IMR-90 (cell line): ENCODE results near the gene RIPOR2. TPM values are rescaled to one million over a fixed set of nuclear protein-coding genes. Genes with fewer than 3 reads are reported as not detected.
A peak's percentile ranks its signal among the peaks of the same experiment; 100 is the strongest.

Experiments
- ATAC-seq: fragments of 200-7000 bp; cut with Tn5 transposase; 2 replicates; pipeline ENCODE4 v1.9.1; 2020; ENCODE audit warnings: low read depth, mild to moderate bottlenecking, moderate library complexity
- BruUV-seq: library from RNA; stranded (reverse); fragments of 400-500 nt; replicated peaks from 2 replicates; lab custom pipeline; 2021; lab: Mats Ljungman, UMichigan
- CTCF ChIA-PET: fragments of 300-600 bp; formaldehyde crosslinking; extraction: SDS; loops from one replicate; lab custom pipeline; 2021; ENCODE audit warnings: antibody characterized with exemption; lab: Yijun Ruan, JAX
- POLR2A ChIA-PET: fragments of 300-600 bp; sonication (Branson Sonifier 250); formaldehyde crosslinking; loops from one replicate; lab custom pipeline; 2022; ENCODE audit warnings: antibody characterized with exemption; ENCODE audit not compliant: unreplicated experiment; lab: Charles Lee
- DNase-seq: peaks from one replicate; pipeline ENCODE4 v3.0.0; 2013
- H2AFZ ChIP-seq: replicated peaks from 2 replicates; pipeline ENCODE3; 2013; ENCODE audit warnings: low read length, mild to moderate bottlenecking; ENCODE audit not compliant: poor library complexity
- H2AK5ac ChIP-seq: 2 replicates; pipeline ENCODE4 v1.6.1; 2013; ENCODE audit warnings: low read depth, low read length, inconsistent platforms
- H2AK9ac ChIP-seq: replicated peaks from 2 replicates; pipeline ENCODE3; 2013; ENCODE audit warnings: mild to moderate bottlenecking, low read depth, low read length, moderate library complexity; ENCODE audit not compliant: poor library complexity
- H2BK120ac ChIP-seq: 2 replicates; pipeline ENCODE4 v1.6.1; 2013; ENCODE audit warnings: low read depth, low read length, inconsistent platforms
- H2BK15ac ChIP-seq: 3 replicates; pipeline ENCODE4 v1.6.1; 2013; ENCODE audit warnings: low read depth, low read length, inconsistent platforms
- H2BK20ac ChIP-seq: 2 replicates; pipeline ENCODE4 v1.6.1; 2013; ENCODE audit warnings: low read depth, mild to moderate bottlenecking, inconsistent platforms, low read length, moderate library complexity
- H2BK5ac ChIP-seq: 2 replicates; pipeline ENCODE4 v1.6.1; 2013; ENCODE audit warnings: mild to moderate bottlenecking, low read depth, low read length, inconsistent platforms; ENCODE audit not compliant: poor library complexity, severe bottlenecking
- H3K14ac ChIP-seq: replicated peaks from 2 replicates; pipeline ENCODE4 v1.6.1; 2013; ENCODE audit warnings: low read depth, low read length, inconsistent platforms
- H3K18ac ChIP-seq: 2 replicates; pipeline ENCODE4 v1.6.1; 2013; ENCODE audit warnings: low read depth, low read length, control low read depth
- H3K23ac ChIP-seq: 2 replicates; pipeline ENCODE4 v1.6.1; 2013; ENCODE audit warnings: low read depth, low read length, inconsistent platforms
- H3K27ac ChIP-seq: 2 replicates; pipeline ENCODE4 v1.5.1; 2013; ENCODE audit warnings: mild to moderate bottlenecking, control low read depth, low read length; ENCODE audit not compliant: insufficient read depth
- H3K27me3 ChIP-seq: 2 replicates; pipeline ENCODE4 v1.6.1; 2013; ENCODE audit warnings: low read length; ENCODE audit not compliant: control insufficient read depth, insufficient read depth
- H3K36me3 ChIP-seq: 2 replicates; pipeline ENCODE4 v1.6.1; 2013; ENCODE audit warnings: low read length, mixed read lengths; ENCODE audit not compliant: control insufficient read depth, insufficient read depth
- H3K4ac ChIP-seq: 2 replicates; pipeline ENCODE4 v1.6.1; 2013; ENCODE audit warnings: low read depth, low read length, inconsistent platforms
- H3K4me1 ChIP-seq: 2 replicates; pipeline ENCODE4 v1.6.1; 2013; ENCODE audit warnings: low read length, mixed read lengths; ENCODE audit not compliant: control insufficient read depth, insufficient read depth
- H3K4me2 ChIP-seq: 2 replicates; pipeline ENCODE4 v1.6.1; 2013; ENCODE audit warnings: low read depth, mild to moderate bottlenecking, control low read depth, low read length, moderate library complexity
- H3K4me3 ChIP-seq: 2 replicates; pipeline ENCODE4 v1.5.1; 2013; ENCODE audit warnings: low read depth, mild to moderate bottlenecking, control low read depth, low read length, moderate library complexity; ENCODE audit not compliant: insufficient read depth
- H3K56ac ChIP-seq: 2 replicates; pipeline ENCODE4 v1.6.1; 2013; ENCODE audit warnings: low read length, inconsistent platforms; ENCODE audit not compliant: insufficient read depth; ENCODE audit errors: extremely low read depth
- H3K79me1 ChIP-seq, 2 experiments: 2 replicates each; pipeline ENCODE4 v1.6.1; 2013; ENCODE audit warnings: low read length in 2 of 2, inconsistent platforms in 1 of 2, low read depth in 1 of 2
- H3K9ac ChIP-seq: 2 replicates; pipeline ENCODE4 v1.6.1; 2013; ENCODE audit warnings: low read depth, low read length, control low read depth
- H3K9me1 ChIP-seq: 2 replicates; pipeline ENCODE4 v1.6.1; 2013; ENCODE audit warnings: low read length, inconsistent platforms; ENCODE audit not compliant: insufficient read depth
- H3K9me3 ChIP-seq: 2 replicates; pipeline ENCODE4 v1.6.1; 2013; ENCODE audit warnings: low read length; ENCODE audit not compliant: control insufficient read depth, insufficient read depth
- H4K20me1 ChIP-seq: 2 replicates; pipeline ENCODE4 v1.6.1; 2013; ENCODE audit warnings: low read length, inconsistent platforms; ENCODE audit not compliant: insufficient read depth
- H4K5ac ChIP-seq: 2 replicates; pipeline ENCODE4 v1.6.1; 2013; ENCODE audit warnings: mild to moderate bottlenecking, low read depth, low read length, control low read depth
- H4K8ac ChIP-seq, 2 experiments: 2 replicates each; pipeline ENCODE4 v1.6.1; 2013; ENCODE audit warnings: low read depth in 2 of 2, low read length in 2 of 2, control low read depth in 1 of 2, inconsistent platforms in 1 of 2
- H4K91ac ChIP-seq: 2 replicates; pipeline ENCODE4 v1.6.1; 2013; ENCODE audit warnings: low read depth, low read length, inconsistent platforms; ENCODE audit not compliant: insufficient read depth
- MAFK ChIP-seq: IDR thresholded peaks from 2 replicates; pipeline ENCODE4 v1.6.1; 2012; ENCODE audit warnings: low read depth, low read length, improper control_type of control experiment
- MXI1 ChIP-seq: IDR thresholded peaks from 2 replicates; pipeline ENCODE4 v1.6.1; 2012; ENCODE audit warnings: low read depth, mild to moderate bottlenecking, low read length, moderate library complexity, borderline replicate concordance
- WGBS, 2 experiments: methylation state at CpG; one replicate each; pipeline versions ENCODE4 v1.1.5 to v1.1.7; 2013; ENCODE audit warnings: missing lambda C conversion rate in 2 of 2; ENCODE audit not compliant: insufficient read length in 1 of 2; ENCODE audit errors: extremely low coverage in 2 of 2; 5-methylcytosine and 5-hydroxymethylcytosine counted together
- dilution Hi-C: fragments of 300-500 bp; cut with HindIII; formaldehyde crosslinking; loops from one replicate; pipeline ENCODE4 v1.14.3; 2018; ENCODE audit warnings: low sequenced_read_pairs; ENCODE audit not compliant: unreplicated experiment
- in situ Hi-C: fragments of 300-500 bp; cut with MboI; formaldehyde crosslinking; loops from 3 replicates; pipeline ENCODE4 v1.14.3; 2019; ENCODE audit warnings: low sequenced_read_pairs, inconsistent platforms, mixed read lengths
- intact Hi-C: fragments of 100-400 bp; cut with micrococcal nuclease; formaldehyde crosslinking; loops from 2 replicates; pipeline ENCODE4 v1.10.0; 2022
- polyA plus RNA-seq, 3 experiments: library from polyadenylated mRNA; depleted of rRNA; stranded (reverse); fragments of >200 nt; gene quantifications; 2 replicates each; pipeline ENCODE4 v1.2.3, GENCODE V29; 2012; ENCODE audit warnings: low replicate concordance in 1 of 3
- total RNA-seq: library from RNA; depleted of rRNA; stranded (reverse); fragments of >200 nt; gene quantifications from 2 replicates; pipeline ENCODE4 v1.2.3, GENCODE V29; 2012

The RIPOR2 gene
- total and polyA plus RNA-seq, 2 of the 4 experiments (the other 2 are of a cell fraction): 1.1 to 1.2 TPM

GRCh38 chr6:24972311-24972958 is 36.7 kb upstream of the RIPOR2 start:
- Histone ChIP-seq H2BK120ac (no peak overlapping the region), H3K4me1 (no peaks in the 10 kb centered on the region), H3K4ac (no peak overlapping the region), H3K79me1 (no peaks in the 10 kb centered on the region), H3K27ac (no peak overlapping the region), H3K9me1 (no peaks in the 10 kb centered on the region; the same call in 1 of the 2 replicates), H4K20me1 (no peaks in the 10 kb centered on the region), H2BK15ac (no peak overlapping the region), H2AFZ (no peak overlapping the region), H3K27me3 (no peaks in the 10 kb centered on the region), H3K18ac (no peak overlapping the region), H3K4me3 (no peak overlapping the region), H3K9me3 (no peaks in the 10 kb centered on the region), H2BK5ac (no peak overlapping the region), H4K8ac (no peak overlapping the region), H3K23ac (no peak overlapping the region), H4K5ac (no peak overlapping the region), H4K91ac (no peak overlapping the region), H2AK5ac (no peak overlapping the region), H3K14ac (no peak overlapping the region), H2AK9ac (no peak overlapping the region), H3K9ac (no peak overlapping the region), H3K56ac (no peak overlapping the region), H3K36me3 (no peaks in the 10 kb centered on the region), H3K4me2 (no peak overlapping the region), H2BK20ac (no peak overlapping the region)
- in situ Hi-C loops (no loop called here), dilution Hi-C loops (no loop called here), intact Hi-C loops (no loop called here)
- WGBS, 2 experiments: no CpG with 5 or more reads among the region's 3 CpGs
- DNase-seq: no peak
- no TSS peak for BruUV-seq
- ChIA-PET POLR2A (no interaction called here), CTCF (no interaction called here)
- ATAC-seq: no peak
- no peak for TF ChIP-seq MXI1
- TF ChIP-seq MAFK: peak; percentile 86
